DMS53 (cell line): ENCODE measurements around the gene RALGPS1.

Experiments
- DNase-seq: peaks from one replicate; lab custom pipeline; 2025; lab: John Stamatoyannopoulos, UW

The RALGPS1 gene

DNA sequence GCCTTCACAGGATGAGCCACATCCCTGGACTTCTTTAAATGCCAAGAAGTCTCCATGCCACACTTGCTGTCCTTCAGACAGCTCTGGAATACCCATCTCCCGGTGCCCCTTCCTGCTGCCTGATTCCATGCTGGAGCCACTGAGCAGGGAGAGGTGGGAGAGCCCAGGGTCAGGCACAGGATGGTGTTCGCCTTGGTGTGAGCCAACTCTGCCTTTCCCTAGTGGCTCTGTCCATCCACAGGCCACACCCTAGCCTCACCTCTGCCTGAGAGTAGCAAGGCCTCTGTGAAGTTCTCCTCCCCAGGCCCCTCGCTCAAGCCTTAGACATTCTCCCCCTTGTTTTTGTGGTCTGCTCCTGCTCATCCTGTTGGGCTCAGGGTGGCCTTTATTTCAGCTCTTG is 262.0 kb downstream of the RALGPS1 start:
- no peak for DNase-seq

- no peak for DNase-seq
Observed at GRCh38 chr9:127177231-127177630, 262.6 kb downstream of the RALGPS1 start.

DNA sequence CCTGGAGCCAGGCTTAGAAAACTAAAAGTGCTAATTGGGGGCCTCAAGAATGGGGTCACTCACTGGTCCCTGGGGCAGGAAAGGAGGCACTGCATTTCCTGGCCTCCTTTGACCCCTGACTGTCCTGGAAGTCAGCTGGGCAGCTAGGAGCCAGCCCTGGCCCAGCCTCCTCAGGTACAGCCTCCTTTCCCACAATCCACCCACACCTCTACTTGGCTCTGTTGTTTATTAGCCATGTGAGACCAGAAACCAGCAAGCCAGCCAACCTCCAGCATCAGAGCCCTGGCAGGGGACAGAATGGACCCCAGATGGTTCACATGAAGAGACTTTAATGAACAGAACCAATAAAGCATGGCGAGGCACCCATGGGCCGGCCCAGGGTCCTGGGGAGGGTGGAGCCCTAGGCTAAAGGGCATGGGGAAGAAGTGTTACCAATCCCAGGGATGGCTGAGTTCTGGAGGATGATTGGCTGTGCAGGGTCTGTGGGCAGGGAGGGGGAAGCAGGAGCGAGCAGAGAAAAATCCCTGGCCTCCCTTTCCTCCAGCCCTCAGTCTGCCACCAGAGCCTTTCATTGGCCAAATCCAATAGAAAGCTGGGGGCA is 263.2 kb downstream of the RALGPS1 start:
- no peak for DNase-seq

DNA sequence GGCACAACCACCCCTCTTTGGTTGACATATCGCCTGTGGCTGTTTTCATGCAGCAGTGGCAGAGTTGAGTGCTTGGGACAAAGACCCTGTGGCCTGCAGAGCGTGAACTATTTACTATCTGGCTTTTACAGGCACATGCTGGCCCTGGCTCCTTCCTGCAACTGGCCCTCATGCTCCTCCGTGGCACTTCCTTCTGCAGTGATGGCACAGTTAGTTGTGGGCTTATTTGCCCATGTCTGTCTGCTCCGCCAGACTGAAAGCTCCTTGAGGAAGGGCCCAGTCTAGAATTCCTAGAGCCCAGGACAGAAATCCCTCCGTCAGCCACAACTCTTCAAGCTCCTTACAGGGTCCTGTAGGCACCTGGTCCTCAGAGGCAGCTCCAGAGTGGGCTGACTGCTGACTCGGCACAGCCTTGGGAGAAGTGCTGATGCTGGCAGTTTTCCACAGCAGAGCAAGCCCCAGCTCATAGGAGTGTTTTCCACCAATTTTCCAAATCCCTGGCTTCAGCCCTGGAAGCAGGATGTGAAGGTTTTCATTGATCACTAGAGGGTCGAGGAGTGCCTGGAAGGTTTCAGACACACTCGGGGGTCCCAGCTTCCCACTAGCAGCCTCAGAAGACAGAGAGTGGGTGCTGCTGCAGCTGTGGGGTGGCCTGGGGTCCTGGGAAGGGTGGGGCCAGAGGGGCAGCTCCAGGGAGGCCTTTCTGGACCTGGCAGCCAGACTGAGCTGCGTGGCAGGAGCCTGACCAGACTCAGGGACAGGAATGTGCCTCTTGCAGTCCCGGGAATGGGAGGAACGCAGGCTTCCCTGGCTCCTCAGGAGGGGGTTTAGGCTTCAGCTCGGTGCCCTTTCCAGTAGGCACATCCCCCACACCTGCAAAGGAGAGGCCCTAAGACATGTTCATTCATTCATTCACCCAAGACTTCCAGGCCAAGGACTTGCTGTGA is 264.4 kb downstream of the RALGPS1 start:
- DNase-seq: no peak

DNA sequence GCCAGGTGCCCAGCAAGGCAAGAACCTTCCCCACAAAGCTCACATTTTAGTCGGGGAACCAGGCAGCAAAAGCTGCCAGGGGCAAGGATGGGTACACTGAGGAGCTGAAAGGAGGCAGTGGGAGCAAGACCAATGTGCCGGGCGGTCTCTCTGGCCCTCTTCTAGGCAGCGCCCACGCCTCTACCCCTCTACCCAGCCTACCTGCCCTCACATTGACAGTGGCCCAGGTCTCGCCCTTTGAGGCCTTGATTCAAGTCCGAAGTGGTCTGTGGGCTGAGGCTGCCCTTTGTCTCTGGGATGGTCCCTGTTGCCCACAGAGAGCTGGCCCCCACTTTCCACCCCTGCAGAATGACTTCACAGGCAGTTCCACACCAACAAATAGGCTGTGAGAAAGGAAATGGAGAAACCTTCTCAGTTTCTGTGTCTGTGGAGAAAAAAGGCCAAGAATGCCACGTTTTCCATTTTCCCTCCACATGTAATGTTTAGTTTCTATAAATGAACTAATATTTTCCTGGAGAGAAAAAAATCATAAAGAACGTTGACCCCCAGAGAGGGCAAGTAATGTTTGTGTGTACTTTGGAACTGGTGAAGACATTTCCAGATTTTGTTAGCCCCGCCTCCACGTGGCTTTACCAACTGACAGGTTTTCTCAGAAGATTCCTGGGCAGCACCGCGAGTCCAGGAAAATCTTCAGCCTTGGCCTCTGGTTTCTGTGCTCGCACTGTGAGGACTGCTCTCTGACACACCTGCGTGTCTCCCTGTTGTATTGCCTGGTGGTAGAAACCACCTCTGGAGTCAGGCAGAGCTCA is 265.3 kb downstream of the RALGPS1 start:
- DNase-seq: no peak

DNA sequence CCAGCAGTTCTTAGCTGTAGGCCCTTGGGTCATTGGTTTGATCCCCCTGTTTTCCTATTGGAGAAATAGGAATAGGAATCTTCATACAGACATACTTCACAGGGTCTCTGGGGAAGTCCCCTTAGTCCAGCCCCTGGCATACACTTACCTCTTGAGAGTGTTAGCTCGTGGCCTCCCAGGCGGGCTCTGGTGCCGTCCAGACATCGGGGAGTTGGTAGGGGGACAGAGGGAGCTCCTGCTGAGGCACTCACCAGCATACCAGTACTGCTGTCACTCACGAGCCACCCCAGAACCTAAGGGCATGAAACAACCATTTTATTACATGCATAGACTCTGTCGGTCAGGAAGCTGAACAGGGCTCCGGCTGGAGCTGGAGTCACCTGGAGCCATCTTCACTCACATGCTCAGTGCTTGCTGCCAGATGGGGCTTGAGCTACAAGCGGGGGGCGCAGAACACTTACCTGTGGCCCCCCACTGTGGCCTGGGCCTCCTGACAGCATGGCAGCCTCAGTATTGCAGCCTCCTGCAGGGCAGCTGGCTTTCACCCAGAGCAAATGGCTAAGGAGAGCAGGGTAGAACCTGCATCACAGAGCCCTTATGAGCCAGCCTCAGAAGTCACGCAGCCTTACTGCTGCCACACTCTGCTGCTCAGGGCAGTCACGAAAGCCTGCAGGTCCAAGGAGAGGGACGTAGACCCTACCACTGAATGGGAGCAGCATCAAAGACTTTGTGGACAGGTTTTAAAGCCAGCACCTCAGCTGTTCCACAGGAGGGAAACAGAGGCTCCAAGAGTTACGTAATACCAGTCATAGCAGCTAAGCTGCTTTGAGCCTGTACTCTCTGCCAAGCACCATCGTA is 266.1 kb downstream of the RALGPS1 start:
- DNase-seq: no peak

DNA sequence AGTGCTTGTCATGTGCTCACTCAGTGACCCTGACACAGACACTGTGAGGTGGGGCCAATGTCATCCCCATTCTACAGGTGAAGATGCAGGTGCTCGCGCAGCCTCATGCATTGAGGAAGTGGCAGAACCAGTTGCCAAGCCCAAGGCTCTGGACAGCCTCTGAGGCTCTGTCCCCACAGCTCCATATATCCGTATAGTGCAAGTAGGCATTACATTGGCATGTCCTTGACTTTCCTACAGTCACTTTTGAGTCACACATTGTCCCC is 266.7 kb downstream of the RALGPS1 start:
- no peak for DNase-seq

DNA sequence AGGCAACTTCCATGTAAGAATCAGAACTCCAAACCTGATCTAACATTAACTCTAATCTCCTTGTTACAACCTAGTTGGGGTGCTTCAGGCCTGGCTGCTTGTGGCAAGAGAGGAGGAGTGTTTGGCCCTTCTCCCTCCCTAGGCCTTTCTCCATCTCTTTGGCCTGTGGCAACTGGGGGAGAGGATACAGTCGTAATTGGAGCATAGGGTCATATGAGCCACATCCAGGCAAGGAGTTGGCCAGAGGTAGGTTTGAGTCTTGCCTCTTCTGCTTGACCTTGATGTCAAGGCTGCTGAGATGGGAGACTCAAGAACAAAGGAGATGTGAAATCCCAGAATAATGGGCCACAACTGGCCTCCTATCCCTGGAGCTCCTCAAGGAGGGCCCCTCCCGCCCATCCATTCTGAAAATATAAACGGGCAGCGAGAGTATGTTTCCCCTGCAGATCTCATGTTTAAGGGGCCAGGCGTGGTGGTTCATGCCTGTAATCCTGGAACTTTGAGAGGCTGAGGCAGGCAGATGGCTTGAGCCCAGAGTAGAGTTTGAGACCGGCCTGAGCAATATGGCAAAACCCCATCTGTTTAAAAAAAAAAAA is 267.1 kb downstream of the RALGPS1 start:
- no peak for DNase-seq

- no peak for DNase-seq
Observed at GRCh38 chr9:127182901-127183746, 268.5 kb downstream of the RALGPS1 start.

DNA sequence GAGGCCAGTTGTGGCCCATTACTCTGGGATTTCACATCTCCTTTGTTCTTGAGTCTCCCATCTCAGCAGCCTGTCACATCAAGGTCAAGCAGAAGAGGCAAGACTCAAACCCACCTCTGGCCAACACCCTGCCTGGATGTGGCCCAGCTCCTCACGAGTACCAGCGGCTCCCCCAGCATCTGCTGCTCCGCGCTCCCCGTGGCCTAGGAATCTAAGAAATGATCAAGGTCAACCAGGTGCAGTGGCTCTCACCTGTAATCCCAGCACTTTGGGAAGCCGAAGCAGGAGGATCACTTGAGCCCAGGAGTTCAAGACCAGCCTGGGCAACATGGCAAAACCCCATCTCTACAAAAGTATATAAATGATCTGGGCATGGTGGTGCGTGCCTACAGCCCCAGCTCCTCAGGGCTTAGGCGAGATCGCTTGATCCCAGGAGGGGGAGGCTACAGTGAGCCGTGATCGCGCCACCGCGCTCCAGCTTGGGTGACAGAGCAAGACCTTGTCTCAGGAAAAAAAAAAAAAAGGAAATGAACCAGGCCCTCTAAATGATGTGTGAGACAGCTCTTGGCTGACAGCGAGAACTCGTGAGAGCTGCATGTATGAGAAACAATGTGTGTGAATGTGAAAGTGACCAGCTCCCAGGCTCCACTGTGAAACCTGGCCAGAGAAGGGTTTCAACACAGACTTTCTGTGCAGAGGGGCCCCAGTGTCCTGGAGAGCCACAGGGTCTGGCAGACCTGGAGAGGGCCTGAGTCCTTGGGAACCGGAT is 269.4 kb downstream of the RALGPS1 start:
- DNase-seq: no peak

- DNase-seq: no peak
Observed at GRCh38 chr9:127184641-127185040, 270.1 kb downstream of the RALGPS1 start.

GRCh38 chr9:127185181-127185580 is 270.6 kb downstream of the RALGPS1 start:
- no peak for DNase-seq

DNA sequence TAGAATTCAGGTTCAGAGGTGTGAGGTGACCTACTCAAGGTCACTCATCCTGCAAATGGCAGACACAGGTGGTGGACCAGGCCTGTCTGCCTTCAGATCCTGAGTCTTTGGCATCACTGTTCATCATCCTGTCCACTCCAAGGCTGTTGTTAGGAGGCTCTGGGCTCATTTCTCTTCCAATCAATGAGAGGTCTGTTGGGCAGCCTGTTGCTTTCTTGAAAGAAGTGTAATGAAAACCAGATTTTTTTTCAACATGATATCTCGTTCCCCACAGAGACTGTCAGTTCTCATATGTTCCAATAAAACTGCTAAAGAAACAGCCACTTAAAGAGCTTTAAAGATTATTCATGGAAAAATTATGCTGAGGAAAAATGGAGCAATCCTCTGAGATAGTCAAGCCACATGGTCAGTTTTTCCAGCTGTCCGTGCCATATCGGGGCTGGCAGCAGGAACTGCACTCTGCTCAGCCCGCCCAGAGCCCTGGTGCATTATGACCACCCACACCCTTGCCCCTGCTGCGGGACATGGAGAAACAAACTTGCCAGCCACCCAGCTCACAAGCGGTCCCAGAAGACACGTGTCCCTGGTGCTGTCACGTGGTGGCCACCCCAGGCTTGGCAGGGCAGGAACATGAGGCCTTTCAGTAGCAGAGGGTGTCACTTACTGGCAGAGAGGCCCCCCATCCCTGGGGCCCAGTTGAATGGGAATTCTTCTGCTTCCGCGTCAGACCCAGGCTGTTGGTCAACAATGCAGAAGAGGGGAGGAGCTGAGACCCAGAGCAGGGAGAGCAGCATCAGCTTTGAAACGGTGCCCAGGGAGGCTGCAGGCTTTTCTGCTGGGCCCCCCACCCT is 271.6 kb downstream of the RALGPS1 start:
- DNase-seq: no peak

DNA sequence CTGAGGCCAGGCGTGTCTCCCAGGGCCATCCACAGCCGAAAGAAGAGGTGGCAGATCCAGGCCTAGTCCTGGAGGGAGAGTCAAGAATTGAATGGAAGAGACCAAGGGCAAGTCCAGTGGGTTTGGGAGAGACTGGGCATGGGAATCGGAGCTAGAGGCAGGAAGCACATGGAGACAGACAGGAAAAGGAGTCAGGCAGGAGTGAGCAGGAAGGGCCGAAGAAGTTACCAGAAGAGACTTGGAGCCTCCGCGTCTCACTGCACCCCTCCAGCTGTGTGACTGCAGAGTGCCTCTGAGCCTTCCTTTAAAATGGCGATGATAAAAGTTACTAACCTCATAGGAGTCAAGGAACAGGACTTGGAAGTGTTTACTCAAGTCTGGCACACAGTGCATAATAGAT is 272.2 kb downstream of the RALGPS1 start:
- no peak for DNase-seq

DNA sequence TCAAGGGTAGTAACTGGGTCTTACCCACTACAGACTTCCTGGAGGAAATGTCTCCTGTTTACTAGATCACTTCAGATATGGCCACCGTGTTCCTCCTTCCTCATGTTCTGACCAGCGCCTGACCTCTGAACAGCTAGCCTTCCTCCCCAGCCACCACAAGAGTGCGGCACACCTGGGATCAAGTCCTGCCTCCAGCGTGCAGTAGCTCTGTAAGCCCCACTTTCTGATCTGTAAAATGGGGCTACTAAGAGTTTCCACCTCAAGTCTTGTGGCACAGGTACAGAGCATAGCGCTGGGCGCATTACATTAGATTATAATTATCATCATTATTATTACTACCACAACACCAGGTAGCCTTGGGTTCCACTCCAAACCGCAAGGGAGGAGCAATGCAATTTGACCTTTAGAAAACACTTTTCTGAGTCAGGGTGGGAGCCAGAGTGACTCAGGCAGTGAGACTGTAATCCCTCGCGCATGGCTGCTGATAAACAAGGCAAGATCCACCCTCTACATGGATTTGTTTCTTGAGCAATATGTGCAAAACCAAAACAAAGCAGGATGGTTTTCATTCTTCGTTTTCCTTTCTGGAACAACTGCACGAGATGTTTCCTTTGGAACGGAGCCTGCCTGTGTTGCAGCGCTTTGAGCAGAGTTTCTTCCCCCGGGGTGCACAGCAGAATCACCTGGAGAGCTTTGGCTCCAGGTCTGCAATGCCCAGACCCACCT is 272.8 kb downstream of the RALGPS1 start:
- DNase-seq: peak; percentile 12

GRCh38 chr9:127188396-127188795 is 273.8 kb downstream of the RALGPS1 start:
- no peak for DNase-seq

DNA sequence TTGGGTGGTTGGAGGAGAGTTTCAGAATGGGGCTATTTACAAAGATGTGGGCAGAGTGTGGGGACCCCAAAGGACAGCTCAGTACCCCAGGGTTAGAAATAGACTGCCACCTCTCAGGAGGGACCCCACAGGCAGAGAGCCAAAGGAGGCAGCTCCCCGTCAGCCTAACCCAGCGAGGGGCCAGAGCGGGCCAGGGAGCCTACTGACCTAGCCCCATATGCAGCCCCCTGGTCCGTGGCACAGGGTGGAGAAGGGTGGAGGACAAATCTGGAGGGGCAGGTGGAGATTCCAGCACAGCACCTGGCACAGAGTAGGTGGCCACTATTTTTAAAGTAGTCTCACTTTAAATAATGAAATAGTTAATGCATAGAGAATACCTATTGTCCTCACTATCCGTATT is 275.0 kb downstream of the RALGPS1 start:
- no peak for DNase-seq

- no peak for DNase-seq
Observed at GRCh38 chr9:127192744-127193143, 278.2 kb downstream of the RALGPS1 start.
